Measurements from ENCODE around the gene AP3M1. TPM values are rescaled to one million over a fixed set of nuclear protein-coding genes. Genes with fewer than 3 reads are reported as not detected.
A peak's percentile ranks its signal among the peaks of the same experiment; 100 is the strongest.

AP3M1 gene, protein sequence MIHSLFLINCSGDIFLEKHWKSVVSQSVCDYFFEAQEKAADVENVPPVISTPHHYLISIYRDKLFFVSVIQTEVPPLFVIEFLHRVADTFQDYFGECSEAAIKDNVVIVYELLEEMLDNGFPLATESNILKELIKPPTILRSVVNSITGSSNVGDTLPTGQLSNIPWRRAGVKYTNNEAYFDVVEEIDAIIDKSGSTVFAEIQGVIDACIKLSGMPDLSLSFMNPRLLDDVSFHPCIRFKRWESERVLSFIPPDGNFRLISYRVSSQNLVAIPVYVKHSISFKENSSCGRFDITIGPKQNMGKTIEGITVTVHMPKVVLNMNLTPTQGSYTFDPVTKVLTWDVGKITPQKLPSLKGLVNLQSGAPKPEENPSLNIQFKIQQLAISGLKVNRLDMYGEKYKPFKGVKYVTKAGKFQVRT
- 33.7 TPM for total RNA-seq
- long read RNA-seq, full-length matches to known transcripts, result 40 of 57 reads
- long read RNA-seq, partial matches to known transcripts, result 3 of 57 reads
- long read RNA-seq, other reads (novel, unspliced or antisense), result 14 of 57 reads

DNA sequence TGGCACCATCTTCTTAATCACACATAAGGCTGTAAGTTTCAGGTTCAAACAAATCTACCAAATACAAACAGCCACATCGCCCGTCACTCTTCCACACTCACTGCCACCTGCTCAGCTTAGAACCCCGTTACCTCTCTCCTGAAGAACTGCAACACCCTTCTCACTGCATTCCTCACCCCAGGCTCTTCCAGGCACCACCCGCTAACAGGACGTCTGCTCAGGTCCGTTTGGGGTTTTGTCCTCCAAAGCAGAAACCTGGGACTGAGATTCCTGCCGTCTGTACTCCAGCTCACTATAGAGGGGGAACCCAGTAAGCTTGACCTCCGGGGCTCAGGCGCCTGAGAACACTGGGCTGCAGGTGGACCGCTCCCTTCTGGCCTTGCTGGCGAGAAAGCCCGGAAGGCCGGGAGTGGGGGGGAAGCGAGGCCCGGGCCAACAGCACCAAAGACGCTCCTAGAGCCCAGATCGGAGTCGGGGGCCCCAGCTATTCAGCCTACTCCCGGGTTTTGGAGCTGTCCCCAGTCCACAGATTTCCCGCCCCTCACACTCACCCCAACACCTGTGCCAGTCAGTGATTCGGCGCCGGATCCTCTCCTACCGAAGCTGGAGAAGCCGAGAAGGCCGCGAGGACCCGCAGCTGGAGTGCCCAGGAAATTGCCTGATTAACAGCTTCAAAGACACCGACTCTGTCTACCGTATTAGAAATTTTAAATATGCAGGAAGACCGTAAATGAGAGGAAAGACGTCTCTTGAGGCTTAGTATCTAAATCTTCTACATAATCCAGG lies at the start of gene AP3M1:
Gene AP3M1 (minus strand): TSS at position 625 of the 786 bp plus-strand sequence. CDS start 12,449 bp downstream, outside the sequence.
- H3K27ac ChIP-seq, result peak within 1 kb of the TSS; percentile 93
- peak; percentile 85 to 86 for ATAC-seq

DNA sequence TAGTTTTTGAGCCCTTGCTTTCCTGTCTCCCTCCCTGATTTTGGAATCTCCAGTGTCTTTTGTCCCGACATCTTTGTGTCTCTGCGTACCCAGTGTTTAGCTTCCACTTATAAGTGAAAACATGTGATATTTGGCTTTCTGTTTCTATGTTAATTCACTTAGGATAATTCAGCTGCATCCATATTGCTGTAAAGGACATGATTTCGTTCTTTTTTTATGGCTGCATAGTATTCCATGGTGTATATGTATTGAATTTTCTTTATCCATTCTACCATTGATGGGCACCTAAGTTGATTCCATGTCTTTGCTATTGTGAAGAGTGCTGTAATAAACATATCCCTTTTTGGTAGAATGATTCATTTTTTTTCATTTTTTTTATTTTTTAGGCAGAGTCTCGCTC lies 48.7 kb upstream of the AP3M1 start:
- no peak overlapping the region for H3K4me3 ChIP-seq
- H3K36me3 ChIP-seq, result peaks cover 7% of the 10 kb centered on the region
- no peaks in the 10 kb centered on the region for H3K4me1 ChIP-seq
- ATAC-seq, result no peak
- H3K27ac ChIP-seq, result no peak overlapping the region
- DNase-seq, result no peak
- intact Hi-C loops (cut with DNase I), result no loop called here
- no peaks in the 10 kb centered on the region for H3K27me3 ChIP-seq (ENCODE audit: low read depth)
- no peaks in the 10 kb centered on the region for H3K9me3 ChIP-seq
- TF ChIP-seq, protein P1, sequence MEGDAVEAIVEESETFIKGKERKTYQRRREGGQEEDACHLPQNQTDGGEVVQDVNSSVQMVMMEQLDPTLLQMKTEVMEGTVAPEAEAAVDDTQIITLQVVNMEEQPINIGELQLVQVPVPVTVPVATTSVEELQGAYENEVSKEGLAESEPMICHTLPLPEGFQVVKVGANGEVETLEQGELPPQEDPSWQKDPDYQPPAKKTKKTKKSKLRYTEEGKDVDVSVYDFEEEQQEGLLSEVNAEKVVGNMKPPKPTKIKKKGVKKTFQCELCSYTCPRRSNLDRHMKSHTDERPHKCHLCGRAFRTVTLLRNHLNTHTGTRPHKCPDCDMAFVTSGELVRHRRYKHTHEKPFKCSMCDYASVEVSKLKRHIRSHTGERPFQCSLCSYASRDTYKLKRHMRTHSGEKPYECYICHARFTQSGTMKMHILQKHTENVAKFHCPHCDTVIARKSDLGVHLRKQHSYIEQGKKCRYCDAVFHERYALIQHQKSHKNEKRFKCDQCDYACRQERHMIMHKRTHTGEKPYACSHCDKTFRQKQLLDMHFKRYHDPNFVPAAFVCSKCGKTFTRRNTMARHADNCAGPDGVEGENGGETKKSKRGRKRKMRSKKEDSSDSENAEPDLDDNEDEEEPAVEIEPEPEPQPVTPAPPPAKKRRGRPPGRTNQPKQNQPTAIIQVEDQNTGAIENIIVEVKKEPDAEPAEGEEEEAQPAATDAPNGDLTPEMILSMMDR (IDR thresholded peaks at IDR 0.05), result no peak

More for the DNA sequence above, at the start of gene AP3M1:
- peak; percentile 90 for DNase-seq
- Histone ChIP-seq H3K36me3 (peaks cover 14% of the 10 kb centered on the region), H3K9me3 (no peaks in the 10 kb centered on the region), H3K4me1 (peaks cover 52% of the 10 kb centered on the region), H3K27me3 (ENCODE audit: low read depth) (no peaks in the 10 kb centered on the region), H3K4me3 (peak within 1 kb of the TSS; percentile 86)
- TF ChIP-seq, protein P1 (IDR thresholded peaks at IDR 0.05), result no peak
- intact Hi-C loops (cut with DNase I), result no loop called here

DNA sequence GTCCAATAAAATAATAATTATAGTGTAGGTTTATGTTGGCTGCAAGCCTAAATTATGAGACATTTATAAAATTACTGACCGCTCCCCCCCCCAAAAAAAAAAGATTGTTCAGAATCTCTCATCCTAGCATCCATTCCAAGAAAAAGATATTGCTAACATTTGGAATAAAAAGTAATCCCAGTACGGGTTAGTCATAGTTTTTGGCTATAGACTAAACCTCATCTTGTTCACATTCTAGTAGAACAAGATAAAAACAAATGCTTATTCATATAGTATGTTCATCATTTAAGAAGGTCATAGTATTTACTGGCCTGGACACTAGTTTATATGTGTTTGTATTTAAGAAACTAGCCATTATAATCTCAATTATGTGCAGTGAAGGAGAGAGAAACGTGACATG lies 44.4 kb upstream of the AP3M1 start:
- no peak overlapping the region for H3K4me3 ChIP-seq
- no peak for ATAC-seq
- TF ChIP-seq, protein P1 (IDR thresholded peaks at IDR 0.05), result no peak
- DNase-seq, result no peak
- no peaks in the 10 kb centered on the region for H3K9me3 ChIP-seq
- no peaks in the 10 kb centered on the region for H3K27me3 ChIP-seq (ENCODE audit: low read depth)
- no peaks in the 10 kb centered on the region for H3K36me3 ChIP-seq
- intact Hi-C loops (cut with DNase I), result no loop called here
- peaks cover 22% of the 10 kb centered on the region for H3K4me1 ChIP-seq
- no peak overlapping the region for H3K27ac ChIP-seq

DNA sequence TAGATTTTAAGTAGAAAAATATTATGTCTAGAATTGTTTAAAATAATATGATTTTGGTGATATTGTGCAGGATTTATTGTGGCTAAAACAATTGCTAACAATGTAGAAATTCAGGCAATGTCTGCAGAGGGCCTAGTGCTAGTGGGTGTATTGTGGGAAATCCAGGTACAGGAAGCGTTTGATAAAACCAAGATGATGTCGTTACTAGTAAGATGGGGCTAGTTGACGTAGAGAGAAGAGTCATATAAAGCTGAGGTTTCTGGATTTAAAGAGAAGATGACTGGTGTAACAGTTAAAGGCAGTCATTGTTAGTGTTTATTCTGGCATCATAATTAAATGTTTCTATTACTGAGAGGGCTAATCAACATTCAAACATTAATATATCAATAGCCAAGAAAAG lies 43.9 kb upstream of the AP3M1 start:
- Histone ChIP-seq H3K4me1 (peaks cover 22% of the 10 kb centered on the region), H3K27ac (no peak overlapping the region), H3K4me3 (no peak overlapping the region), H3K27me3 (ENCODE audit: low read depth) (no peaks in the 10 kb centered on the region), H3K36me3 (no peaks in the 10 kb centered on the region), H3K9me3 (no peaks in the 10 kb centered on the region)
- intact Hi-C loops (cut with DNase I), result no loop called here
- no peak for DNase-seq
- no peak for ATAC-seq
- TF ChIP-seq, protein P1 (IDR thresholded peaks at IDR 0.05), result no peak

DNA sequence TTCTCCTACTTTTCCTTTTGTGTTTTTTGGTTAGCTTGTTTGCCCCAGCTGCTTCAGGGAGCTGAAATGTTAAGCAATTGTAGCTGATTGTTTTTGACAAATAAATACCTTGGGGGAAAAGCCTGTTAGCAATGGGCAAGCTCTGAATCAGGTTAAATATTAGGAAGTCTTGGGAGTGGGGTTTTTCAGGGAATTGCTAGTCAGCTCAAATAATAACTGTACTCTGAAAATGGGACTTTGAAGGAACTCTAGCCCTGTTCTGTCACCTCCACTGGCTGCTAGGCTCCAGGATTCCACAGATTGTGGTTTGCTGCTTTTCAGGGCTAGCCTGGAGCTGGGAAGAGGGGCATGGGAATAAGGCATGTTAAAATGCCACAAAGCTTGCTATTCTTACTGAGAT lies 39.9 kb upstream of the AP3M1 start:
- Histone ChIP-seq H3K36me3 (no peaks in the 10 kb centered on the region), H3K4me3 (no peak overlapping the region), H3K4me1 (peaks cover 22% of the 10 kb centered on the region), H3K27me3 (ENCODE audit: low read depth) (no peaks in the 10 kb centered on the region), H3K9me3 (no peaks in the 10 kb centered on the region), H3K27ac (peak overlapping the region; percentile 78)
- TF ChIP-seq, protein P1 (IDR thresholded peaks at IDR 0.05), result no peak
- DNase-seq (no peak), ATAC-seq (peak; percentile 34 to 49)
- intact Hi-C loops (cut with DNase I), result no loop called here

Measured in lower lobe of right lung (tissue), 2 donors.